CD4-positive, CD25-positive, alpha-beta regulatory T cell (primary cell): ENCODE results near the gene UBE2I. TPM values are rescaled to one million over a fixed set of nuclear protein-coding genes. Genes with fewer than 3 reads are reported as not detected.

Experiments used
- ATAC-seq, 2 donors: fragments of 150-1000 bp; cut with Tn5 transposase; one replicate each; pipeline ENCODE4 v1.10.0; 2021; ENCODE audit warnings: low read depth in 2 of 2, moderate number of reproducible peaks in 2 of 2, moderate library complexity in 1 of 2
- DNase-seq, 3 donors: peaks; one replicate each; pipeline versions ENCODE4 v3.0.0 to v3.0.0-alpha.2; 2012 to 2022; ENCODE audit warnings: mixed read lengths in 1 of 3
- H3K27ac ChIP-seq: one replicate; pipeline ENCODE4 v1.7.0; 2013; ENCODE audit warnings: mild to moderate bottlenecking, low read length; ENCODE audit not compliant: insufficient read depth, poor library complexity, severe bottlenecking
- H3K27me3 ChIP-seq: one replicate; pipeline ENCODE4 v1.7.0; 2013; ENCODE audit warnings: low read length; ENCODE audit not compliant: control insufficient read depth, insufficient read depth
- H3K36me3 ChIP-seq: one replicate; pipeline ENCODE4 v1.7.0; 2013; ENCODE audit warnings: mild to moderate bottlenecking, low read length, moderate library complexity; ENCODE audit not compliant: control insufficient read depth, insufficient read depth
- H3K4me1 ChIP-seq: 2 replicates; pipeline ENCODE4 v1.7.0; 2013; ENCODE audit warnings: mild to moderate bottlenecking, low read length; ENCODE audit not compliant: insufficient read depth, control insufficient read depth, poor library complexity, severe bottlenecking
- H3K4me3 ChIP-seq: one replicate; pipeline ENCODE4 v1.7.0; 2013; ENCODE audit warnings: low read depth, mild to moderate bottlenecking, low read length, moderate library complexity
- H3K9me3 ChIP-seq, 2 experiments: 1 replicate in 1 of 2; 2 replicates in 1 of 2; pipeline ENCODE4 v1.7.0; 2013; ENCODE audit warnings: low read length in 2 of 2, mild to moderate bottlenecking in 1 of 2, moderate library complexity in 1 of 2; ENCODE audit not compliant: control insufficient read depth in 2 of 2
- H3K27ac Mint-ChIP-seq, 3 donors: one replicate each; pipeline ENCODE4 v1.8.0; 2020 to 2022; ENCODE audit warnings: mild to moderate bottlenecking in 3 of 3, mixed read lengths in 3 of 3, moderate library complexity in 2 of 3
- H3K27me3 Mint-ChIP-seq: one replicate; pipeline ENCODE4 v1.8.0; 2022; ENCODE audit warnings: mild to moderate bottlenecking, mixed read lengths
- H3K36me3 Mint-ChIP-seq: one replicate; pipeline ENCODE4 v1.8.0; 2020; ENCODE audit warnings: mixed read lengths
- H3K4me1 Mint-ChIP-seq, 4 donors: one replicate each; pipeline ENCODE4 v1.8.0; 2020 to 2022; ENCODE audit warnings: mixed read lengths in 4 of 4, mild to moderate bottlenecking in 1 of 4
- H3K4me3 Mint-ChIP-seq, 4 donors: one replicate each; pipeline ENCODE4 v1.8.0; 2020 to 2022; ENCODE audit warnings: mild to moderate bottlenecking in 4 of 4, mixed read lengths in 4 of 4, moderate library complexity in 3 of 4
- H3K9me3 Mint-ChIP-seq, 7 donors: one replicate each; pipeline ENCODE4 v1.8.0; 2020 to 2022; ENCODE audit warnings: mixed read lengths in 7 of 7, mild to moderate bottlenecking in 3 of 7, moderate library complexity in 2 of 7
- polyA plus RNA-seq, 4 donors: library from polyadenylated mRNA; unstranded; fragments of 300-500 nt; fragmentation: Illumina TruSeq; gene quantifications; one replicate each; pipeline ENCODE4 v1.2.3, GENCODE V29; 2021
- total RNA-seq: library from RNA; stranded (reverse); gene quantifications from one replicate; pipeline ENCODE4 v1.2.3, GENCODE V29; 2022

Gene UBE2I
- total and polyA plus RNA-seq, 5 donors from 2014 or later, result 75.5 to 205 (median 95.6) TPM

DNA sequence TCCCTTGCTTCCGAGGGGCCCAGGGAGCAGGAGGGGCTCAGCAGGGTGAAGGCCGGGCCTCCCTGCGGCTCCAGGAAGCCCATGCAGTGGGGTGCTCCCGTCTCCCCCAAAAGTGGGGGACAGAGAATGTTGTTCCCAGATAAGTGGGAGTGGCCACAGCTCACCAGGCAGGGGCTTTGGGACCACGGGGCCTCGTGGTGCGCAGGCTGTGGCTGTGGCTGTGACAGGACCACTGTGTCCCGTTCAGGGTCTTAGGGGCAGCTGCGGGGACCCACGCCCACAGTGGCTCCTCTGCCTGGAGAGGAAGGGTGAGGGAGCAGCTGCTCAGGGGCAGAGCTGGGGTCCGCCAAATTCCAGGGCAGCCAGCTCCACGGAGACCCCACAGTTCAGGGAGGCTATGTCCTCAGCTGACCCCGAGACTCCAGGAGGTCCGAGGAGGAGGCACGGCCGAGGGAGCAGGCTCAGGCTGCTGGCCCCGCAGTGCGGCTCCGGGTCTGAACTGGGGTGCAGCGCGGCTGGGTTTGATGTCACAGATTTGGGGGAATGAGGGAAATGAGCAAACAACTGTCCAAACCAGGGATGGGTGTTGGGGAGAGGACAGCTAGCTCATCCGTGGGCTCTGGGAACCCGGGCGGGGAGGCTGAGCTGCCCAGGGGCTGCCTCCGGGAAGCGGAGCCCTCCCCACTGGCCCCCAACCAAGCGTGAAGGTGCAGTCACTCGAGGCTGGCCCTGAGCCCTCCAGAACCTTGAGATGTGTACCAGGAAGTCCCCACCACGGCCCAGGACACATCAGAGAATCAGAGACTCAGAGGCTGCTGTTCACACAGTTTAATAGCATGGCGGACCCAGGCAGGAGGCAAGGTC lies 30.1 kb upstream of the UBE2I start:
- H3K36me3 ChIP-seq, result no peaks in the 10 kb centered on the region
- H3K4me3 Mint-ChIP-seq, result no peak overlapping the region
- no peak overlapping the region for H3K27ac ChIP-seq
- no peak overlapping the region for H3K27ac Mint-ChIP-seq
- no peaks in the 10 kb centered on the region for H3K4me1 ChIP-seq
- H3K4me1 Mint-ChIP-seq, result no peaks in the 10 kb centered on the region
- H3K27me3 Mint-ChIP-seq, result peaks cover 9% of the 10 kb centered on the region
- ATAC-seq (no peak), DNase-seq (no peak)
- H3K4me3 ChIP-seq, result no peak overlapping the region
- H3K9me3 Mint-ChIP-seq, result peaks cover 0 to 3% (median 0%) of the 10 kb centered on the region in 7 donors
- no peaks in the 10 kb centered on the region for H3K27me3 ChIP-seq
- H3K9me3 ChIP-seq, result no peaks in the 10 kb centered on the region
- no peaks in the 10 kb centered on the region for H3K36me3 Mint-ChIP-seq

DNA sequence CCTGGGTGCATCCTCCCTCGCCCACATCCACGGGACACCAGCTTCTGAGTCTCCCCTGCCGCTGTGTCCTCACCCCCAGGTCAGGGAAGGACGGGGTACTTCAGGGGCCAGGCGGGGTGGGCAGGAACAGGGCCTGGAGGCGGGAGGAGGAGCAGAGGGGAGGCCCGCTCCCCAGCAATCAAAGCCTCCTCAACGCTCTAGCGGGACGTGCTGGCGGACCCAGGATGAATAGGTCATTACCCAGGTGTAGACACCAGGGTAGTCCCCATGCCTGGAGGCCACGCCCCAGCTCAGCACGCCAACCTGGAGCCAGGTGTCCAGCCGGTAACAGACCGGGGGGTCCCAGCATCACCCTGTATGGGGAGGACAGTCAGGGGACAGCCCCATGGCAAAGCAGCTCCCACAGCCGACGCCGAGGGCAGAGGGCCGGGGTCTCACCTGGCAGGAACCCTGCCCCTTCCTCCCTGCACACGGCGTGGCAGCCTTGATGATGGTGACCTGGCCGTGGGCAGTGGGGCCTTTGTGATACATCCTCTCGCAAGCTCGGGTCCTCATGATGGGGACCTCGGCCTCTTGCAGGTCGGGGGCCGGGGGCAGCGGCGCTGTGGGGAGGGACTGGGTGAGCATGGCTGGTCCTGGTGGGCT lies 29.4 kb upstream of the UBE2I start:
- no peaks in the 10 kb centered on the region for H3K36me3 Mint-ChIP-seq
- H3K27ac Mint-ChIP-seq, result no peak overlapping the region
- H3K27me3 Mint-ChIP-seq, result peaks cover 9% of the 10 kb centered on the region
- Histone ChIP-seq H3K4me3 (no peak overlapping the region), H3K4me1 (no peaks in the 10 kb centered on the region), H3K27me3 (no peaks in the 10 kb centered on the region), H3K27ac (no peak overlapping the region), H3K36me3 (no peaks in the 10 kb centered on the region), H3K9me3 (no peaks in the 10 kb centered on the region)
- peaks cover 0 to 3% (median 0%) of the 10 kb centered on the region in 7 donors for H3K9me3 Mint-ChIP-seq
- H3K4me3 Mint-ChIP-seq, result no peak overlapping the region
- DNase-seq (no peak), ATAC-seq (no peak)
- no peaks in the 10 kb centered on the region for H3K4me1 Mint-ChIP-seq

- no peak for ATAC-seq
- no peak overlapping the region for H3K4me3 ChIP-seq
- Mint-ChIP-seq H3K27ac (no peak overlapping the region), H3K36me3 (no peaks in the 10 kb centered on the region), H3K4me3 (no peak overlapping the region), H3K4me1 (no peaks in the 10 kb centered on the region), H3K27me3 (peaks cover 9% of the 10 kb centered on the region), H3K9me3 (peaks cover 0 to 3% (median 0%) of the 10 kb centered on the region in 7 donors)
- no peak overlapping the region for H3K27ac ChIP-seq
- H3K9me3 ChIP-seq, result no peaks in the 10 kb centered on the region
- H3K4me1 ChIP-seq, result no peaks in the 10 kb centered on the region
- no peaks in the 10 kb centered on the region for H3K27me3 ChIP-seq
- no peak for DNase-seq
- H3K36me3 ChIP-seq, result no peaks in the 10 kb centered on the region
These were observed 28.7 kb upstream of the UBE2I start for GRCh38 chr16:1280783-1281182.

- H3K27ac Mint-ChIP-seq, result no peak overlapping the region
- H3K36me3 Mint-ChIP-seq, result no peaks in the 10 kb centered on the region
- H3K27me3 Mint-ChIP-seq, result peaks cover 9% of the 10 kb centered on the region
- H3K4me1 Mint-ChIP-seq, result no peaks in the 10 kb centered on the region
- Histone ChIP-seq H3K4me3 (no peak overlapping the region), H3K36me3 (no peaks in the 10 kb centered on the region), H3K27ac (no peak overlapping the region), H3K27me3 (no peaks in the 10 kb centered on the region), H3K4me1 (no peaks in the 10 kb centered on the region), H3K9me3 (no peaks in the 10 kb centered on the region)
- DNase-seq, result no peak
- H3K4me3 Mint-ChIP-seq, result no peak overlapping the region
- no peak for ATAC-seq
- H3K9me3 Mint-ChIP-seq, result peaks cover 0 to 3% (median 0%) of the 10 kb centered on the region in 7 donors
These were observed 27.9 kb upstream of the UBE2I start for GRCh38 chr16:1281517-1281916.

GRCh38 chr16:1282324-1282973 lies 27.0 kb upstream of the UBE2I start:
- Histone ChIP-seq H3K4me3 (no peak overlapping the region), H3K36me3 (no peaks in the 10 kb centered on the region), H3K4me1 (no peaks in the 10 kb centered on the region), H3K27me3 (no peaks in the 10 kb centered on the region), H3K27ac (no peak overlapping the region), H3K9me3 (no peaks in the 10 kb centered on the region)
- no peak overlapping the region for H3K27ac Mint-ChIP-seq
- DNase-seq (no peak), ATAC-seq (no peak)
- no peaks in the 10 kb centered on the region for H3K36me3 Mint-ChIP-seq
- H3K27me3 Mint-ChIP-seq, result peaks cover 9% of the 10 kb centered on the region
- no peak overlapping the region for H3K4me3 Mint-ChIP-seq
- no peaks in the 10 kb centered on the region for H3K4me1 Mint-ChIP-seq
- H3K9me3 Mint-ChIP-seq, result peaks cover 0 to 4% (median 0%) of the 10 kb centered on the region in 7 donors

DNA sequence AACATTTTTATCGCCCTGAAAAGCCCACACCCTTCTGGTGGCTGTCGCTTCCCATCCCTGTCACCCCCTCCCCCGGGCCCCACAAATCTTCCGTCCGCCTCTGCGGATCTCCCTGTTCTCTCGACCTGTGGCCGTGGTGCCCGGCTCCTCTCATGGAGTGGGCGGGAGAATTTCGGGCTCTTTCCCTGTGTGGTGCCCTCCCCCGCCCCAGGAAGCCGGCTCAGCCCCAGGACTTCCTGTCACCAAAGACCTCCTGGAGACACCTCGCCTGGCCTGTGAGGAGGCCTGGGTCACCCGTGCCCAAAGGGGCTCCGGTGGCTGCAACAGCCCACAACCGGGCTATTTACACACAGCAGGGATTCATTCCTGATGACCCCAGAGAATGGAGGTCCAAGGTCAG lies 26.1 kb upstream of the UBE2I start:
- peaks cover 0 to 3% (median 0%) of the 10 kb centered on the region in 7 donors for H3K9me3 Mint-ChIP-seq
- no peaks in the 10 kb centered on the region for H3K36me3 Mint-ChIP-seq
- no peak for ATAC-seq

GRCh38 chr16:1283996-1284616 lies 25.3 kb upstream of the UBE2I start:
- peaks cover 0 to 3% (median 0%) of the 10 kb centered on the region in 7 donors for H3K9me3 Mint-ChIP-seq
- Histone ChIP-seq H3K4me1 (no peaks in the 10 kb centered on the region), H3K9me3 (no peaks in the 10 kb centered on the region), H3K27me3 (no peaks in the 10 kb centered on the region), H3K27ac (no peak overlapping the region), H3K36me3 (no peaks in the 10 kb centered on the region), H3K4me3 (no peak overlapping the region)
- H3K36me3 Mint-ChIP-seq, result no peaks in the 10 kb centered on the region
- ATAC-seq, result no peak
- DNase-seq, result no peak
- H3K4me1 Mint-ChIP-seq, result peaks cover 0 to 3% (median 0%) of the 10 kb centered on the region in 4 donors
- H3K27me3 Mint-ChIP-seq, result peaks cover 3% of the 10 kb centered on the region
- H3K4me3 Mint-ChIP-seq, result no peak overlapping the region
- peak overlapping the region in 1 of 3 donors; percentile 52 for H3K27ac Mint-ChIP-seq

More for the DNA sequence above, 26.1 kb upstream of the UBE2I start:
- Mint-ChIP-seq H3K27ac (no peak overlapping the region), H3K4me3 (no peak overlapping the region), H3K27me3 (peaks cover 4% of the 10 kb centered on the region), H3K4me1 (peaks cover 0 to 3% (median 0%) of the 10 kb centered on the region in 4 donors)
- Histone ChIP-seq H3K4me3 (no peak overlapping the region), H3K36me3 (no peaks in the 10 kb centered on the region), H3K27me3 (no peaks in the 10 kb centered on the region), H3K4me1 (no peaks in the 10 kb centered on the region), H3K27ac (no peak overlapping the region), H3K9me3 (no peaks in the 10 kb centered on the region)
- DNase-seq, result no peak
